CD14-positive monocyte (primary cell): ENCODE results near the gene DLGAP1. TPM values are rescaled to one million over a fixed set of nuclear protein-coding genes. Genes with fewer than 3 reads are reported as not detected.

Experiments
- DNase-seq, 3 donors: peaks; one replicate each; pipeline ENCODE4 v3.0.0-alpha.2; 2011 to 2022
- H2AFZ ChIP-seq: 2 replicates; pipeline ENCODE4 v1.6.0; 2012; ENCODE audit warnings: mild to moderate bottlenecking, low read depth, low read length, inconsistent platforms; ENCODE audit not compliant: insufficient read depth, poor library complexity, severe bottlenecking
- H3K27ac ChIP-seq, 2 donors: 1 replicate in 1 of 2; 2 replicates in 1 of 2; pipeline ENCODE4 v1.5.1; 2012 to 2013; ENCODE audit warnings: low read length in 2 of 2, control low read depth in 1 of 2, inconsistent platforms in 1 of 2, low read depth in 1 of 2, mild to moderate bottlenecking in 1 of 2
- H3K27me3 ChIP-seq, 2 donors: one replicate each; pipeline versions ENCODE4 v1.6.0 to v1.6.1; 2011 to 2013; ENCODE audit warnings: low read length in 2 of 2; ENCODE audit not compliant: control insufficient read depth in 2 of 2, insufficient read depth in 2 of 2
- H3K36me3 ChIP-seq, 2 donors: replicated peaks in 1 of 2; 1 replicate in 1 of 2; 2 replicates in 1 of 2; pipeline versions ENCODE4 v1.5.1 to v1.6.1; 2012 to 2013; ENCODE audit warnings: low read length in 2 of 2, control low read depth in 1 of 2, inconsistent platforms in 1 of 2, mild to moderate bottlenecking in 1 of 2; ENCODE audit not compliant: insufficient read depth in 2 of 2, control insufficient read depth in 1 of 2
- H3K4me1 ChIP-seq, 2 donors: 1 replicate in 1 of 2; 2 replicates in 1 of 2; pipeline versions ENCODE4 v1.5.1 to v1.6.1; 2012 to 2013; ENCODE audit warnings: low read length in 2 of 2, control low read depth in 1 of 2, inconsistent platforms in 1 of 2, mild to moderate bottlenecking in 1 of 2, moderate library complexity in 1 of 2; ENCODE audit not compliant: insufficient read depth in 2 of 2, control insufficient read depth in 1 of 2
- H3K4me2 ChIP-seq: replicated peaks from 2 replicates; pipeline ENCODE3; 2012; ENCODE audit warnings: low read length, moderate library complexity, mild to moderate bottlenecking; ENCODE audit not compliant: poor library complexity, severe bottlenecking; ENCODE audit errors: extremely low read depth
- H3K4me3 ChIP-seq, 3 experiments: fragments of 200-600 bp in 1 of 3; sonication (generic) in 1 of 3; replicated peaks in 1 of 3; 1 replicate in 2 of 3; 2 replicates in 1 of 3; pipeline ENCODE4 v1.5.1; 2011 to 2013; ENCODE audit warnings: low read length in 3 of 3, mild to moderate bottlenecking in 3 of 3, control low read depth in 2 of 3, low read depth in 2 of 3, inconsistent platforms in 1 of 3, moderate library complexity in 1 of 3
- H3K79me2 ChIP-seq: 2 replicates; pipeline ENCODE4 v1.6.0; 2012; ENCODE audit warnings: mild to moderate bottlenecking, control low read depth, inconsistent platforms, low read length, moderate library complexity; ENCODE audit not compliant: insufficient read depth
- H3K9ac ChIP-seq: 2 replicates; pipeline ENCODE4 v1.6.0; 2017; ENCODE audit warnings: low read length, mild to moderate bottlenecking; ENCODE audit not compliant: insufficient read depth, poor library complexity, severe bottlenecking
- H3K9me3 ChIP-seq, 2 donors: replicated peaks in 1 of 2; 1 replicate in 1 of 2; 2 replicates in 1 of 2; pipeline versions ENCODE4 v1.5.1 to v1.6.1; 2012 to 2013; ENCODE audit warnings: low read length in 2 of 2, control low read depth in 1 of 2; ENCODE audit not compliant: control insufficient read depth in 1 of 2, insufficient read depth in 1 of 2
- H4K20me1 ChIP-seq: 2 replicates; pipeline ENCODE4 v1.6.0; 2012; ENCODE audit warnings: mild to moderate bottlenecking, low read length, control low read depth, moderate library complexity; ENCODE audit not compliant: insufficient read depth
- H3K27ac Mint-ChIP-seq, 7 donors: one replicate each; pipeline ENCODE4 v1.8.0; 2020; ENCODE audit warnings: mild to moderate bottlenecking in 7 of 7, mixed read lengths in 7 of 7, moderate library complexity in 6 of 7, inconsistent platforms in 2 of 7
- H3K27me3 Mint-ChIP-seq, 3 donors: one replicate each; pipeline ENCODE4 v1.8.0; 2021 to 2022; ENCODE audit warnings: low read depth in 3 of 3, mild to moderate bottlenecking in 3 of 3, mixed read lengths in 3 of 3, moderate library complexity in 3 of 3, inconsistent platforms in 1 of 3
- H3K36me3 Mint-ChIP-seq, 2 donors: one replicate each; pipeline ENCODE4 v1.8.0; 2020; ENCODE audit warnings: mixed read lengths in 2 of 2, inconsistent platforms in 1 of 2, mild to moderate bottlenecking in 1 of 2
- H3K4me1 Mint-ChIP-seq: one replicate; pipeline ENCODE4 v1.8.0; 2020; ENCODE audit warnings: mild to moderate bottlenecking, mixed read lengths
- H3K4me3 Mint-ChIP-seq, 2 donors: one replicate each; pipeline ENCODE4 v1.8.0; 2020; ENCODE audit warnings: mild to moderate bottlenecking in 2 of 2, mixed read lengths in 2 of 2, moderate library complexity in 1 of 2
- H3K9me3 Mint-ChIP-seq, 7 donors: one replicate each; pipeline ENCODE4 v1.8.0; 2020 to 2022; ENCODE audit warnings: mixed read lengths in 7 of 7, mild to moderate bottlenecking in 6 of 7, moderate library complexity in 6 of 7, inconsistent platforms in 2 of 7
- WGBS: methylation state at CpG from one replicate; pipeline ENCODE4 v1.1.5; 2013; ENCODE audit warnings: missing lambda C conversion rate; ENCODE audit not compliant: insufficient coverage; 5-methylcytosine and 5-hydroxymethylcytosine counted together
- intact Hi-C, 2 donors: fragments of 100-400 bp; cut with micrococcal nuclease; formaldehyde crosslinking; loops; one replicate each; pipeline versions ENCODE4 v1.15.0 to v1.15.1; 2023
- polyA plus RNA-seq, 3 donors: library from polyadenylated mRNA; depleted of rRNA in 1 of 3; unstranded in 2 of 3; stranded (reverse) in 1 of 3; fragments of 300-500 nt in 2 of 3; fragments of >200 nt in 1 of 3; fragmentation: Illumina TruSeq in 2 of 3; gene quantifications; 1 replicate in 2 of 3; 2 replicates in 1 of 3; pipeline ENCODE4 v1.2.3, GENCODE V29; 2012 to 2021
- TF ChIP-seq, protein P1 (sequence below): fragments of 200-600 bp; IDR thresholded peaks from one replicate; pipeline ENCODE4 v1.8.0; 2022; ENCODE audit warnings: antibody characterized with exemption, mild to moderate bottlenecking

Gene DLGAP1
- polyA plus RNA-seq, 3 donors, result 0.09 to 0.42 TPM; not detected in 1

DNA sequence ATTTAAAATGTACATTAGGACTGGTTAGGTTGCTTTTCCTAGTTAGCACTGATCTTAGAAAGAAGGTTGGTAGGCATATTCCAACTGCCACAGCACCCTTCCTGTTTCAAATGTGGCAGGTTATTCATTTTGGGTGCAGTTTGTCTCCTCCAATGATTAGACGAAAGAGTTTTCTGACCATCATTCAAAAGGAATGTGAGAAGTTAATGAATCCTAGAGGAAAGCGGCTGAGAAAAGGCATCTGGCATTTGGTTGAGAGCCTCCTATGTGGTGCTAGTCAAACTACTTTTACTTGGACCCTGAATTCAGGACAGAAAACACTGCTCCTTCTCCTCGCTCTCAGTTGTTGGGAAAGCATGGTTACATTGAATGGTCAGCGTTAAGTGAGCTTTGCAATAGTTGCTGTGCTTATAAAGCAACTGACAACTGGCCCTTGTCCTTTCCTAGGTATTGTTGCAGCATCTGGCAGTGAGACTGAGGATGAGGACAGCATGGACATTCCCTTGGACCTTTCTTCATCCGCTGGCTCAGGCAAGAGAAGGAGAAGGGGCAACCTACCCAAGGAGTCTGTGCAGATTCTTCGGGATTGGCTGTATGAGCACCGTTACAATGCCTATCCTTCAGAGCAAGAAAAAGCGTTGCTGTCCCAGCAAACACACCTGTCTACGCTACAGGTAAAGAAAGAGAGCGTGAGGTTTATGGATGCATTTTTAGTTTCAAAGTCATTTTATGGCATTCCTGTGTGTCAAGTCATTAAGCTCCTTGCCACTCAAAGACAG is 999.0 kb downstream of the DLGAP1 start:
- no peak overlapping the region for H3K9ac ChIP-seq
- 97% methylated on average over 6 of the region's 10 CpGs for WGBS
- H3K9me3 Mint-ChIP-seq, result peaks cover 0 to 4% (median 3%) of the 10 kb centered on the region in 7 donors
- peaks cover 22 to 32% of the 10 kb centered on the region in 2 donors for H3K4me1 ChIP-seq
- H3K4me3 ChIP-seq, result no peak overlapping the region
- peaks cover 39 to 42% of the 10 kb centered on the region in 2 donors for H3K36me3 Mint-ChIP-seq
- H3K27ac Mint-ChIP-seq, result no peak overlapping the region
- peaks cover 30% of the 10 kb centered on the region for H4K20me1 ChIP-seq
- H2AFZ ChIP-seq, result no peak overlapping the region
- no peaks in the 10 kb centered on the region for H3K27me3 ChIP-seq
- no peak overlapping the region for H3K4me3 Mint-ChIP-seq
- TF ChIP-seq, protein P1, sequence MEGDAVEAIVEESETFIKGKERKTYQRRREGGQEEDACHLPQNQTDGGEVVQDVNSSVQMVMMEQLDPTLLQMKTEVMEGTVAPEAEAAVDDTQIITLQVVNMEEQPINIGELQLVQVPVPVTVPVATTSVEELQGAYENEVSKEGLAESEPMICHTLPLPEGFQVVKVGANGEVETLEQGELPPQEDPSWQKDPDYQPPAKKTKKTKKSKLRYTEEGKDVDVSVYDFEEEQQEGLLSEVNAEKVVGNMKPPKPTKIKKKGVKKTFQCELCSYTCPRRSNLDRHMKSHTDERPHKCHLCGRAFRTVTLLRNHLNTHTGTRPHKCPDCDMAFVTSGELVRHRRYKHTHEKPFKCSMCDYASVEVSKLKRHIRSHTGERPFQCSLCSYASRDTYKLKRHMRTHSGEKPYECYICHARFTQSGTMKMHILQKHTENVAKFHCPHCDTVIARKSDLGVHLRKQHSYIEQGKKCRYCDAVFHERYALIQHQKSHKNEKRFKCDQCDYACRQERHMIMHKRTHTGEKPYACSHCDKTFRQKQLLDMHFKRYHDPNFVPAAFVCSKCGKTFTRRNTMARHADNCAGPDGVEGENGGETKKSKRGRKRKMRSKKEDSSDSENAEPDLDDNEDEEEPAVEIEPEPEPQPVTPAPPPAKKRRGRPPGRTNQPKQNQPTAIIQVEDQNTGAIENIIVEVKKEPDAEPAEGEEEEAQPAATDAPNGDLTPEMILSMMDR, result no peak
- H3K27me3 Mint-ChIP-seq, result peaks cover 0 to 1% (median 0%) of the 10 kb centered on the region in 3 donors
- no peaks in the 10 kb centered on the region for H3K9me3 ChIP-seq
- intact Hi-C loops, result loop anchor here (10.0 kb wide), 4 partner anchors 171 to 801 kb away; partner anchors contain the start of genes EMILIN2 (in 1 of the 2) and SMCHD1 (in 1 of the 2)
- no peak overlapping the region for H3K27ac ChIP-seq
- peaks cover 43% of the 10 kb centered on the region for H3K79me2 ChIP-seq
- peaks cover 28% of the 10 kb centered on the region for H3K4me1 Mint-ChIP-seq
- H3K4me2 ChIP-seq, result no peak overlapping the region
- DNase-seq, result no peak
- H3K36me3 ChIP-seq, result peaks cover 34 to 46% of the 10 kb centered on the region in 2 donors

DNA sequence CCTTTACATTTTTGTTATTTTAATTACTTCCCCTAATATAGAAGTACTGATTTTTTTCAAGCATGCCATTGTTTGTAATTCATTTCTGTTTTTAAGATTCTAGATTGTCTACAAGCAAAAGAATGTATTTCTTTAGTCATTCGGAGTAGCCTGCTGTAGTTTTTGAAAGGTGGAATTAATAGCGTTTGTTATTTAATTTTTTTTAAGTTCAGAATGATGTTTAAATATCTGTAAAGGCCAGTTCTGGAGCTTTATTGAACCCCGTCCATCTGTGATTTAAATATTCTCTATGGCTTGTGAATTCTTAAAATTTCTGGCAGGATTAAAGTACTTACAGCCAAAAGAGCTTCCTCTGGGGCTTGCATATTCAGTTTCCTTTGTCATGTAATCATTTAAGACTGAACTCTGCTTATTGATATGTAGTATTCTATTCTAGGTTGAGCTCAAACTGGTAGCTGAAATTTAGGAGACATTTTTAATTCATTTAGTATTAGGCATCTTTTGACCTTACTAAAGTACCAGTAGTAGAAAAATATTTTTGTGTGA is 999.9 kb downstream of the DLGAP1 start:
- H3K9ac ChIP-seq, result no peak overlapping the region

More for the DNA sequence above, 999.9 kb downstream of the DLGAP1 start:
- intact Hi-C loops, result loop anchor here (10.0 kb wide), 4 partner anchors 170 to 800 kb away; partner anchors contain the start of genes EMILIN2 (in 1 of the 2) and SMCHD1 (in 1 of the 2)
- TF ChIP-seq, protein P1, result peak; percentile 66
- H3K27ac ChIP-seq, result peak overlapping the region in 1 of 2 donors; percentile 72
- H3K36me3 Mint-ChIP-seq, result peaks cover 34% of the 10 kb centered on the region in 2 donors
- peaks cover 28% of the 10 kb centered on the region for H3K4me1 Mint-ChIP-seq
- peaks cover 32% of the 10 kb centered on the region for H4K20me1 ChIP-seq
- H3K27me3 ChIP-seq, result no peaks in the 10 kb centered on the region
- peak overlapping the region; percentile 79 for H3K4me2 ChIP-seq
- peak overlapping the region in 1 of 3 experiments; percentile 86 for H3K4me3 ChIP-seq
- H3K79me2 ChIP-seq, result peaks cover 50% of the 10 kb centered on the region
- H3K9me3 ChIP-seq, result no peaks in the 10 kb centered on the region
- peaks cover 34 to 42% of the 10 kb centered on the region in 2 donors for H3K36me3 ChIP-seq
- no peak for DNase-seq
- H3K4me1 ChIP-seq, result peaks cover 29 to 40% of the 10 kb centered on the region in 2 donors
- 90% methylated on average over 3 of the region's 3 CpGs for WGBS
- peaks cover 0 to 1% (median 0%) of the 10 kb centered on the region in 7 donors for H3K9me3 Mint-ChIP-seq
- H3K27me3 Mint-ChIP-seq, result peaks cover 0 to 2% (median 1%) of the 10 kb centered on the region in 3 donors
- no peak overlapping the region for H3K4me3 Mint-ChIP-seq
- peak overlapping the region in 1 of 7 donors; percentile 100 for H3K27ac Mint-ChIP-seq
- H2AFZ ChIP-seq, result no peak overlapping the region
